GM21390 (cell line): ENCODE data around the gene ABCC11.

ENCODE experiments used
- ATAC-seq: cut with Tn5 transposase; IDR thresholded peaks from one replicate; pipeline ENCODE4 v1.9.1; 2021; ENCODE audit not compliant: unreplicated experiment

The ABCC11 gene

DNA sequence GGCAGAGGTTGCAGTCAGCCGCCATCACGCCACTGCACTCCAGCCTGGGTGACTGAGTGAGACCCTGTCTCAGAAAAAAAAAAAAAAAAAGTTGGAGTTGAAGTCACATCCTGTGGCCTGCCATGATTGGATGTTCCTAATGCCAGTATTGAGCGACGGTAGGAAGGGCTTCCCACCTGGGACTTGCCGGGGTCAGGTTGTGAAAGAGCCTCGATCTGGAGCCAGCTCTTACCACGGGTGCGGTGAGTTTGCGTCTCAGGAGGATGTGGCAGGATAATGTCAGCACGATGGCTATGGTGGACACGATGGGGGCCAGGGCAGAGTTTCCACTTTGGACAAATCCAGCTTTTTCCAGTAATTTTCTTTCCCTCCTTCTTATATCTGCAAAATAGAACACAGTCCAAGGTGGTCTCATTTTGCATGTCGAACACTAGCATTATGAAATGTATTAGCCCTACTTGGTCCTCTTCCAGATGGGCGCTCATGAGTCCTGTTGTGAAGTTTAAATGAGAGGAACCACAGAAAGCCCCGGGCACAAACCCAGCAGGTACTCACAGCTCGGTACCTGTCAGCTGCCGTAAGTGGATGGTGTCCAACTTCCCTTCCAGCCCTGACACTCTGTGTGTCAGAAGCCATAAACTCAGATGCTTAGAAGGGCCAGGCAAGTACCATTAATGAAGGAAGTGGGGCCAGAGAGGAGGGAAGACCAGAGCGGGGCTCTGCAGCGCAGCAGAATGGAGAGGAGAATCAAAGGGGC lies 113.7 kb downstream of the ABCC11 start:
- ATAC-seq, result no peak

DNA sequence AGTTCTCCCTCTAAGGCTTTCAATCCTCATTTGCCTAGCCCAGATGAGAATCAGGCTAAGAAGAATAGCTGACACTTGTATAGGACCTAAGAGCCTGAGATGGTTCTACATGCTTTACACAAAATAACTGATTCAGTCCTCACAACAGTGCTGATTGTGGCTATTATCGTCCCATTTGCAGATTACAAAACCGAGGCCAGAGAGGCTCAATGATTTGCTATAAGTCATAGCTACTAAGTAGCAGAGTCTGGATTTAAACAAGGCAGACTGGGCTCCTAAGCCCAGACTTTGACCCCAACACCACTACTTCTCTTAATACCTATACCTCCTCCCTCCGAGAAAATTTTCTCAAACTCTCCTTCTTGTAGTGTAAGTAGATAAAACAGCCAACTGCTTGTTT lies 114.6 kb downstream of the ABCC11 start:
- ATAC-seq, result no peak

DNA sequence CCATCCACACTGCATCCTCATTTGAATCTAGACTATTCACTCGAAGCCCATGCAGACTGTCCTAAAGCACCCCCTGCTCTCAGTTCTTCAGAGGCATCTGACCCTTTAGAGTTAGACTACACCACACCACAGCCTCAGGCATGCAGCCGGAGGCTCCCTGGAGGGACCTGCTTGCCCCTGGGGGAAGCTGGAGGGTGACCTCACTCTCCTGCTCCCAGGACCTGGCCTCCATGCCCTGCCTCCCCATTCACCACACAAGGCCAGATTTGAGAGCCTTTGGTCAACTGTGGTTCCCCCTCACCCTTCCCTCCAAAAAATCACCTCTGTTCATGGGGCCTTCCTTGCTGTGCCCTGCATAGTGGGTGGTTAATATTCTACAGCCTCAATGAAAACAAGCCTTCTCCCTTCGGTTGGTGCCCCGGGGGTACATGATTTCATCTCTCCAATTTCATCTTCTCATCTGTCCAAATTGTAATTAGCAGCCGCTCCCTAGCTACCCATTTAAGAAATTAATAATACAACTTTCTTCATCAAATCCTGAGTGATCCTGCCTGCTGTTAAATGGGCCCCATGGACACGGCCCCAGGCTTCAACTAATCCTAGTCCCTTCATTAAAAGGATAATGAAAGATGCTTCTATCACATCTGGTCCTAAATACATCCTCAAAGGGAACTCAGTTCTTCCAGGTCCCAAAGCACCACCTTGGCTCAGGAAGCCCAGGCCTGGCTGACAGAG lies 116.0 kb downstream of the ABCC11 start:
- no peak for ATAC-seq

DNA sequence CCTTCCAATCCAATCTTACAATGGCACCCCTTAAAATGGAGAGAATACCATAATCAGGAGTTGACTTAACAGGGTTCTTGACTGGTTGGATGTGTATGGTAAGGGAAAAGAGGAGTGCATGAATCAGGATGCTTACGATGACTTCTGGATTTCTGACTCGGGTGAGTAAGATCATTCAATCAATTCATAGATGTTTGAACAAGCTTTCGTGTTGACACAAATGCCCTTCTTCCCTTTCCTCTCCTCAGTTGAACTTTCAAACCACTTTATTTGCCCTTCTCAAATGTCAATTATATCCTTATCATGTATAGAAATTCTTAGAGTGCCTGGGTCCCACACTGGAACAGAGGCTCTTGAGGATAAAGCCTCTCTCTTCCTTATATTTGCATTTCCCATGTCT lies 117.4 kb downstream of the ABCC11 start:
- ATAC-seq, result no peak

DNA sequence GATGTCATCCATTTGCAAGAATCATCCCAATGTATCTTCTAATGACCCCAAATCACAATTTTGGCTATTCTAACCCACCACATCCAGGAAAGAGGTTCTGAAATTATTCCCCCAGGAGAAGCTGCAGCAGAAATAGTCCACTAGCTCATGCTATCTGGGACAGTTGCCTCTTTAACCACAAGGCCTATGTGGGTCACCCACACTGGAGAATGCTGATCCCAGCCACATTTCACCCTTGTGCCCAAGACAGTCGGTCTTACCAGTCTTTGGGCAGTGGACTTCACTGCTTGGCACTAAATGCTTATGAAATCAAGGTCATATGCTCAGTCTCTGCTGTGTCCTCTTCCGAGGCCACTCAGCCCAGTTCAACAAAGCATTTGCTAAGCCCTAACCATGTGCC lies 118.6 kb downstream of the ABCC11 start:
- no peak for ATAC-seq

DNA sequence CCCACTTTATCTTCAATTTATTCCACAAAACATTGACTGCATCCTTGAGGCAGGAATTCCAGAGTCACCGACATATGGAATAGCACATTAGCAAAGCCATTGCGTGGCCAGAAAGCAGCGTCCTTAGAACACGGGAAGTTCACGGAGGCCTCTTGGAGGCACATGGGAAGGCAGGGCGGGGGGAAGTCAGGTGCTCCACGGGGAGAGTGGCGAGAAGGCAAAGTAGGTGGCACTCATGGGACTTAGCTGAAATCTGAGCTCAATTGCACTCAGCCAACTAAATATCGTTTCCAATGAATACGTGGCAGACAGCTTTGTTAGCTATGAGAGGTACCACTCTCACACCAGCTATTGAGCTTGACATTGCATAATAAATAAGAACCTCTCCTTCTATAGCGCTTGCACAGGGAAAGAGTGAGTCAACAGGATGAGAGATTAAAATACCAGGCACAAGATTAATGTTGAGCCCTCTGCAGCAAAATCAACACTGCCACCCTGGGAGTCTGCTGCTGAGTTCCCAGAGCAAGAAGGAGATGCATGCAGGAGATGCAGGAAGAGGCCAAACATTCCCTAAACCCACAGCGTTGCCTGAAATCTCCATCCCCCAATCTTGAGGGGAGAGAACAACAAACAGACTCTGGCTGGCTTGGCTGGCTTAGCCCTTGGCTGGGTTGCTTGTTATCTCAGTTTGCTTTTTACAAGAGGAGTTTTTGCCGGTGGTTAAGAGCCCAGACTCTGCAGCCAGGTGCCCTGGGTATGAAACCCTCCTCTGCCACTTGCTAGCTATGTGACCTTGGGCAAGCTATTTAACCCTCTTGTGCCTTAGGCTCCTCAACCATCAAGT lies 120.3 kb downstream of the ABCC11 start:
- no peak for ATAC-seq

DNA sequence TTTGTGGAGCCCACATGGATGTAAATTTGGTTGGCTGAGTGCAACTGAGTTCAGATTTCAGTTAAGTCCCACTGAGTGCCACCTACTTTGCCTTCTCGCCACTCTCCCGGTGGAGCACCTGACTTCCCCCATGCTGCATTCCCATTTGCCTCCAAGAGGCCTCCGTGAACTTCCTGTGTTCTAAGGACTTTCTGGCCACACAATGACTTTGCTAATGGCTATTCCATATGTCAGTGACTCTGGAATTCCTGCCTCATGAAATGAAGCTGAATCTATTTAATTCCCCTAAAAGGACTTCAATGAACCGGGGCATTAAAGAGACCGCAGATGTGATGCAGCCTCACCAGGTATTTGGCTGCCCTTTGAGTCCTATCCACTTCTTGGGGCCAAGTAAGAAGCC lies 121.5 kb downstream of the ABCC11 start:
- ATAC-seq, result no peak

DNA sequence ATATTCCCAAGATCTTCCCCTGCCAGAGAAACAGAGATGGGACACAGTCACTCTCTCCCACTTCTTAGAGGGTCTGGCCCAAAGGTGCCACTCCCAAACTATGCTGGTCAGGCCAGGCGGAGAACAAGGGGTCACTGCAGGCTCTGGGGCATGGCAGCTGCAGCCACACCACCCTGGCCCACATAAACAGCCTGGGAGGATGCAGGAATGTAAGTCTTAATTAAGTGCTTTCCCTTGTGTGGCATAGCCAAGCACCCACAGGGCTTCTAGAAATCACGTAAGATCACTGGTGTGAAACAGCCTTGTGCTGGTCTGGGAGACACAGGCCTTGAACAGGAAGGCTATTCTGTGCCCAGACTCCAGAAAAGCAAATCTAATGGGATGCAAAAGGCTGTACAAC lies 123.1 kb downstream of the ABCC11 start:
- no peak for ATAC-seq

DNA sequence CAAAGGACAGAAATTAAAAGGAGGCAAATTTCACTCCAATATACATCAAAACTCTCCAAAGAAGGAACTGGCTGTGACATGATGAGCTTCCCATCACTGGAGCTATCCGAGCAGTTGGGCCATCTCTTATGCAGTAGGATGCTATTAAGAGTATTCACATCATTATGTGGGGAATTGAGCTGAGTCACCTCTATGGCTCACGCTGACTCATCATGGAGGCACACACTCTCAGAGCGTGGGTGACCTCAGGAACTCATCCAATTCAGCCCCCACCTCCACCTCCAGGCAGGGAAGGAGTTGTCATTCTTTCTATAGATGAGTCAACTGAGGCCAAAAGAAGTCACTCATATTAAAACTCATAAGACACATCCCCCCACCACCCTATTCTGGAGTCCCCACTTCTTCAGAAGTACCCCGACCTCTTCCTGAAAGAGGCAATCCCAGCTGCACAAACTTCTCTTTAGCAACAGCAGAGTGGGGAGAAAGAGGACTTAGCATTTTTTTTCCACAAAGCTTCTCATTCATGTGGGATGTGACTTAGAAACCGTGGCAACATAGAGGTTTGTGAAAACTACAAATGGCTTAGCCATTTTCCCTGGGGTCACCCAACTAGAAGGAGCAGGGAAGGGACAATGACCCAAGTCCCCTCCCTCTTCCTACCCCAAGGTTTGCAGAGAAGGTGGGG lies 124.1 kb downstream of the ABCC11 start:
- no peak for ATAC-seq

DNA sequence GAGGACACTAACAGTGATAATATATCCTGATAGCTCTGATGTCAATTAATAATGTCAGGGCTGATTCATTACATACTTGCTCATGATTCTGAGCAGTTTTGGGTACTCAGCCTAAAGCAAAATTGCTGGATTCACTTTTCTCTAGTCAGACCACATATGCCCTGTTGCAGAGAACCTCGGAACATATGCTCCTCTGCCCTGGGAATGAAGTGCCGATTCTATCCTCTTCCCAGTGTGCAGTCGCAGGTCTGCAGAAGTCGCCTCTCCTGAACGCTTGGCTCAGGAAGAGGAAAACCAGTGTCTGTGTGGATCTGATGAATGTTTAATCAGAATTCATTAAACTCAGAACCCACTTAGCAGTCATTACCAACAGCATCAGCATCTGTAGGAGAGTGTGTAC lies 126.1 kb downstream of the ABCC11 start:
- no peak for ATAC-seq

DNA sequence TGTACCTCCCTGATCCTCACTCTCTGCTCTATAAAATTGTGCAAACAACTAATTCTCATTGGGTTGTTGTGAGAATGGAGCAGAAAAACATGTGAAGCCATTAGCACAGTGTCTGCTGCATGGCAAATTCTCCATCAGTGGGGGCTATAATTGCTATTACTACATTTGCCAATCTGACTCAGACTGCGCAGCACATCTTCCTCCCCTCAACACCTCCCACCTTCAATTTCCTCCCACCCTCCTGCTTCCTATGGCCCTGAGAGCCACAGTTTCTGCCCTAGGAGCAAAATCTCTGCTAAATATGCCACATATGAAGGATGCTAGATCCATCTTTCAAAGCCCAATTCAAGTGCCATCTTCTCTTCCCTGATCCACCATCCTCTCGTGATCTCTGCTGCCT lies 128.5 kb downstream of the ABCC11 start:
- no peak for ATAC-seq

DNA sequence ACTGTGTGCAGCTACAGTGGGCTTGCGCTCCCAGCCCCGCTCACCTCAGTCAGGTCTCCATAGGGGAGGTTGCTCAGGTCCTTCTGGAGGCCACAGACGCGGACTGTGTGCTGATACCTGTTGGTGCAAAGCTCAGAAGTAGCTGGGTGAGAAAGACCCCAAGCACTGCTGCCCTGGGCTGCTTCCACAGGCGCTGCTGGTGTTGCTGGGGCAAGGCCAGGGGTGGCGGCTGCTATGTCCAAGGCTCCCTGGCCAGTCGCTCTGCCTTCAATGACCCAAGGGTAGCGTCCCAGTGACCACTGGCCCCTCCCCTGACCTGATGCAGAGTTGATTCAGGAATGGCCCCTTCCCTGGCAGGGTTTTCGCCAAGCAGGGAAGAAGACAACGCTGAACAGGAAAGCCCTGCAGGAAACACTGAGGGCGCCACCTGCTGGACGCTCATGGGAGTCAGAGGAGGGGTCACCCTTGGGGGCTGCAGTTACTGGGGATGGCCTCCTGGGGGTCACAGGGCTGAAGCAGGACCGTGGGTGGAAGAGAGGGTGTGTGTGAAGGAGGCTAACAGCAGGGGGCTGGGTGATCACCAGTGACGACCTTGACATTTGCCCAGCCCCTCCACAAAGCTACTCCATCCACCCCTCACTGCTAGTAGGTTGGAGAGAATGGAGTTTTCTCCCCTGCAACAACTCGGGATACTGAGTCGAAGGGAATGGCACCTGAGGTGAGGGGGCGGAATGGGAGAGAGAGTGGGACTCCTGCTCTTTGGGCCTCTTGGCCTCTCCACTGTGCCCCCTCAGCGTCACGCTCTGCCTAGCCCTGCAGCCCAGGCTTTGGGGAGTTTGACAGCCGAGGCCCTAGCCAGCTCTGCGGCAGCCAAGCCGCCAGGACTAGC lies 129.9 kb downstream of the ABCC11 start:
- peak; percentile 75 for ATAC-seq
